RWPE1 (cell line): ENCODE data around the gene TP63.
"Not testable (repeated sequence)": the region's sequence is repeated elsewhere in the genome, so short reads cannot be mapped to it uniquely, and the experiment has no call there.

Experiments
- CTCF ChIA-PET: fragments of 350-600 bp; sonication (Branson Sonifier 250); formaldehyde crosslinking; extraction: SDS; loops from one replicate; lab custom pipeline; 2021; lab: Yijun Ruan, JAX
- POLR2A ChIA-PET: fragments of 400-600 bp; formaldehyde crosslinking; extraction: SDS; loops from one replicate; lab custom pipeline; 2020; ENCODE audit warnings: antibody characterized with exemption; ENCODE audit not compliant: low non-redundant PET; lab: Yijun Ruan, JAX
- DNase-seq: peaks from one replicate; pipeline ENCODE4 v3.0.0; 2012; ENCODE audit warnings: low spot score
- H3K27ac ChIP-seq: fragments of 450-650 bp; 2 replicates; pipeline ENCODE4 v1.5.1; 2017
- CTCF ChIP-seq: fragments of 450-650 bp; conservative IDR thresholded peaks from 2 replicates; pipeline ENCODE4 v1.5.1; 2017; ENCODE audit warnings: low read depth, mild to moderate bottlenecking

The TP63 gene

GRCh38 chr3:189588475-189589178, 42.6 kb upstream of the TP63 start:
- no peak for TF ChIP-seq CTCF
- POLR2A ChIA-PET: no interaction called here
- CTCF ChIA-PET: interaction anchor here (0.6 kb wide), 2 partner anchors 164 to 226 kb away, joined by 3 read pairs; no protein-coding TSS in a partner anchor
- peak; percentile 75 for DNase-seq
- H3K27ac ChIP-seq: no peak overlapping the region

GRCh38 chr3:189589179-189589569, 42.0 kb upstream of the TP63 start:
- TF ChIP-seq CTCF: no peak
- H3K27ac ChIP-seq: no peak overlapping the region
- CTCF ChIA-PET: interaction anchor here (0.6 kb wide), 2 partner anchors 165 to 225 kb away, joined by 3 read pairs; no protein-coding TSS in a partner anchor
- POLR2A ChIA-PET: no interaction called here
- DNase-seq: no peak

GRCh38 chr3:189590223-189590622, 41.0 kb upstream of the TP63 start:
- DNase-seq: no peak
- H3K27ac ChIP-seq: no peak overlapping the region
- no peak for TF ChIP-seq CTCF
- POLR2A ChIA-PET: no interaction called here
- CTCF ChIA-PET: no interaction called here

GRCh38 chr3:189593581-189593980, 37.6 kb upstream of the TP63 start:
- ChIA-PET CTCF (no interaction called here), POLR2A (no interaction called here)
- H3K27ac ChIP-seq: no peak overlapping the region
- no peak for DNase-seq
- TF ChIP-seq CTCF: no peak

GRCh38 chr3:189596078-189596979, 34.9 kb upstream of the TP63 start:
- CTCF ChIA-PET, POLR2A ChIA-PET: not testable (repeated sequence)

GRCh38 chr3:189597918-189598317, 33.3 kb upstream of the TP63 start:
- no peak for DNase-seq
- H3K27ac ChIP-seq: no peak overlapping the region
- no peak for TF ChIP-seq CTCF
- ChIA-PET POLR2A (no interaction called here), CTCF (no interaction called here)

More at GRCh38 chr3:189596078-189596979, 34.9 kb upstream of the TP63 start:
- peak overlapping the region; percentile 44 for H3K27ac ChIP-seq
- not testable (repeated sequence) for DNase-seq
